Mesothelial cell of epicardium (in vitro differentiated cells): ENCODE results near the gene IER5L. TPM values are rescaled to one million over a fixed set of nuclear protein-coding genes. Genes with fewer than 3 reads are reported as not detected.

ENCODE experiments used
- DNase-seq, 2 experiments: peaks; one replicate each; pipeline ENCODE4 v3.0.0; 2021; ENCODE audit warnings: low spot score in 2 of 2; ENCODE audit not compliant: unreplicated experiment in 2 of 2
- H3K27ac Mint-ChIP-seq: 2 replicates; pipeline ENCODE4 v1.8.0; 2021; ENCODE audit warnings: mixed read lengths
- H3K27me3 Mint-ChIP-seq: 2 replicates; pipeline ENCODE4 v1.8.0; 2021; ENCODE audit warnings: low read depth, mixed read lengths
- H3K36me3 Mint-ChIP-seq: 2 replicates; pipeline ENCODE4 v1.8.0; 2021; ENCODE audit warnings: mixed read lengths
- H3K4me1 Mint-ChIP-seq: 2 replicates; pipeline ENCODE4 v1.8.0; 2021; ENCODE audit warnings: mixed read lengths
- H3K4me3 Mint-ChIP-seq: 2 replicates; pipeline ENCODE4 v1.8.0; 2021; ENCODE audit warnings: mild to moderate bottlenecking, moderate library complexity, mixed read lengths
- H3K9me3 Mint-ChIP-seq: 2 replicates; pipeline ENCODE4 v1.8.0; 2021; ENCODE audit warnings: mixed read lengths
- CTCF ChIP-seq: fragments of 200-600 bp; sonication (generic); IDR thresholded peaks from one replicate; pipeline ENCODE4 v1.5.0; 2021; ENCODE audit warnings: antibody characterized with exemption; ENCODE audit not compliant: unreplicated experiment
- total RNA-seq: library from RNA; stranded (reverse); gene quantifications from 3 replicates; pipeline ENCODE4 v1.2.1, GENCODE V29; 2021

IER5L gene
- total RNA-seq, 1 donor from 2014 or later: 34.7 TPM

DNA sequence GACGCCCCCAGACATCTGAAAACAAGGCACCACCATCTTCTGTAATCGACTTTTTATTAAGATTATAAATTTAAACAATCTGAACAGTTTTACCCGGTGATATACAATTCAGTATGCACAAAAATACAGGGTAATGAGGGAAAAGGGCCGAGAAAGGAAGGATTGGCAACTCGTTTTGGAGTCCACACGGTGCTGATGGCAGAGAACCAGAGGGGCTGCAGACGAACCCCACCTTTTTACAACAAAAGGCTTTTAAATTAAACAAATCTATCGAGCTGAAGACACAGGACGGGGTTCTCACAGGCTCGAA is 2.6 kb downstream of the IER5L start:
- Mint-ChIP-seq H3K4me1 (peaks cover 24% of the 10 kb centered on the region), H3K4me3 (peak overlapping the region; percentile 88), H3K9me3 (no peaks in the 10 kb centered on the region), H3K27me3 (peaks cover 3% of the 10 kb centered on the region), H3K36me3 (no peaks in the 10 kb centered on the region), H3K27ac (peak overlapping the region; percentile 98)
- DNase-seq: no peak
- TF ChIP-seq CTCF: no peak

- peak; percentile 50 to 67 for DNase-seq
- TF ChIP-seq CTCF: no peak
- Mint-ChIP-seq H3K4me3 (peak overlapping the region; percentile 88), H3K27ac (peak overlapping the region; percentile 99), H3K27me3 (peaks cover 3% of the 10 kb centered on the region), H3K9me3 (no peaks in the 10 kb centered on the region), H3K4me1 (peaks cover 29% of the 10 kb centered on the region), H3K36me3 (no peaks in the 10 kb centered on the region)
Measured at GRCh38 chr9:129174724-129175514, 3.1 kb downstream of the IER5L start.

DNA sequence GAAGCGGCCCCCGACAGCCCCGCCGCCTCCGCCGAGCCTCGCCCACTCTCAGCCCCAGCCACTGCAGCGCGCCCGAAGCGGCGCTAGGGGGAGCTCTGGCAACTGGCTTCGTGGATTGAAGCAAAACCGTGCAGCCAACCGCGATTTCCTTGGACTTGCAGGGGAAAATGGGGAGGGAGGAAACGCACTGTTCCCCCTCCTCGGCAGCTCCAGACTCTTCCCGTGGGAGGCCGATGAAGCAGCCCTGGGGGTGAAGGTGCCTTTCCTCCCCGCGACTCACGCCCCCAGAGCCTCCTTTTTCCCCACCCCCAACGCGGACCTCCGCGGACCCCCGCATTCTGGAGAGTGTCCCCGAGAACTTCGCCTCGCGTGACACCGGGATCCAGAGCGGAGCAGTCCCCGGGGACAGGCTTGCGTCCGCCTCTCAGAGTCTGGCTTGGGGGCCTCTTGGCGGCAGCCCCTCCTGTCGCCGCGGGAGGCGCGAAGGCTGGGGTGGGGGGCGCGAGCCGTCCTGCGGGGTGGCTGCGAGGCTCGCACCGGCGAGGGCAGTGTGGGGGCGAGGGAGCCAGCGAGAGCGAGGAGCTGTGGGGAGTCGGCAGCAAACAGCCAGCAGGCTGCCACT is 3.8 kb downstream of the IER5L start:
- Mint-ChIP-seq H3K36me3 (no peaks in the 10 kb centered on the region), H3K9me3 (no peaks in the 10 kb centered on the region), H3K4me1 (peaks cover 27% of the 10 kb centered on the region), H3K27me3 (peaks cover 3% of the 10 kb centered on the region), H3K4me3 (peak overlapping the region; percentile 88), H3K27ac (peak overlapping the region; percentile 99)
- DNase-seq: peak; percentile 79 to 94
- peak; percentile 96 for TF ChIP-seq CTCF

- H3K4me3 Mint-ChIP-seq: peak overlapping the region; percentile 48
- peak overlapping the region; percentile 74 for H3K27ac Mint-ChIP-seq
- peaks cover 22% of the 10 kb centered on the region for H3K4me1 Mint-ChIP-seq
- DNase-seq: no peak
- no peaks in the 10 kb centered on the region for H3K36me3 Mint-ChIP-seq
- no peak for TF ChIP-seq CTCF
- no peaks in the 10 kb centered on the region for H3K27me3 Mint-ChIP-seq
- no peaks in the 10 kb centered on the region for H3K9me3 Mint-ChIP-seq
Measured at GRCh38 chr9:129173296-129174101, 4.6 kb downstream of the IER5L start.

- Mint-ChIP-seq H3K4me1 (peaks cover 26% of the 10 kb centered on the region), H3K27ac (peak overlapping the region; percentile 50), H3K27me3 (no peaks in the 10 kb centered on the region), H3K9me3 (no peaks in the 10 kb centered on the region), H3K36me3 (no peaks in the 10 kb centered on the region), H3K4me3 (no peak overlapping the region)
- no peak for TF ChIP-seq CTCF
- DNase-seq: no peak
Measured at GRCh38 chr9:129172816-129173215, 5.2 kb downstream of the IER5L start.
